KOPT-K1 (cell line): ENCODE results near the gene MORC1.

Experiments
- H3K27ac ChIP-seq: fragments of 200-600 bp; sonication (generic); 2 replicates; pipeline ENCODE4 v1.5.1; 2016; ENCODE audit warnings: antibody characterized with exemption, mild to moderate bottlenecking, low read depth, low read length; ENCODE audit not compliant: poor library complexity, severe bottlenecking
- H3K36me3 ChIP-seq: fragments of 200-600 bp; sonication (generic); 2 replicates; pipeline ENCODE4 v1.5.1; 2017; ENCODE audit warnings: antibody characterized with exemption, mild to moderate bottlenecking, low read length, moderate library complexity; ENCODE audit not compliant: insufficient read depth
- H3K9me3 ChIP-seq: fragments of 200-600 bp; sonication (generic); 2 replicates; pipeline ENCODE4 v1.5.1; 2017; ENCODE audit warnings: antibody characterized with exemption, low read length, mild to moderate bottlenecking; ENCODE audit not compliant: insufficient read depth, poor library complexity, severe bottlenecking

The MORC1 gene

DNA sequence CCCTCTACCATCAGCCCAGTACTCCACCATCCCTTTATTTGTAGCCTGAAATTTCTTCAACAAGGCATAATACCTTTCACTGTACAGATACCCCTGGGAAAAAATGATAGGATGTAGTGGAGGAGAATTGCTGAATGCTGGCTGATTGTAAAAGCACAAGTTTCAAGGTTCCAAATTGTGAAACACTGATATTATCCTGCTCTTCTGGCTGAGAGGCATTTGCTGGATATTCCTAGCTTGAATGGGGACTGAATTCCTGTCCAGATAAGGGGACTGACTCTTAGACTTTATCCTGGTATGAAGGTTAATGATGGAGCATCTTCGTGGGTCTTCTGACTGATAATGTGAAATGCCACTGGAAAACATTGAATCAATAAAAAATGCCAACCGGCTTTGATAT lies 9.6 kb upstream of the MORC1 start:
- no peaks in the 10 kb centered on the region for H3K36me3 ChIP-seq
- no peak overlapping the region for H3K27ac ChIP-seq

DNA sequence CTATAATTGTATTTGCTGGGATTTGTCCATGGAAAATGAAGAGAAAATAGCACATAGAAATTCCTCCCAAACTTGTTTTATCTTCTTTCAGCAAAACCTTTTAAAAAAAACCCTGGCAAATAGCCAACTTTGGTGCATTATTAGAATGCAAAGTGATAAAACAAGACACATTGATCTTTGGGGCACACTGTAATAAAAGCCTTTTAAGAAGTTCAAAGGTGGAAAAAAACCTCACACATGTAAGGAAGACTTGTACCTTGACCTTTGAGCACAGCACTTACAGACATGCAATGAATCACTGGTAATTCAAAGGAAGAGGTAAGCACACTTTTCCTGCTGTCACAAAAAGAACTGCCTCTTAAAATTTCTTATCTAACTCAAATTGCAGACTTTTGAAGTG lies 8.0 kb upstream of the MORC1 start:
- H3K9me3 ChIP-seq = no peaks in the 10 kb centered on the region
- no peak overlapping the region for H3K27ac ChIP-seq
- H3K36me3 ChIP-seq = no peaks in the 10 kb centered on the region

More for the DNA sequence above, 9.6 kb upstream of the MORC1 start:
- H3K9me3 ChIP-seq = no peaks in the 10 kb centered on the region

DNA sequence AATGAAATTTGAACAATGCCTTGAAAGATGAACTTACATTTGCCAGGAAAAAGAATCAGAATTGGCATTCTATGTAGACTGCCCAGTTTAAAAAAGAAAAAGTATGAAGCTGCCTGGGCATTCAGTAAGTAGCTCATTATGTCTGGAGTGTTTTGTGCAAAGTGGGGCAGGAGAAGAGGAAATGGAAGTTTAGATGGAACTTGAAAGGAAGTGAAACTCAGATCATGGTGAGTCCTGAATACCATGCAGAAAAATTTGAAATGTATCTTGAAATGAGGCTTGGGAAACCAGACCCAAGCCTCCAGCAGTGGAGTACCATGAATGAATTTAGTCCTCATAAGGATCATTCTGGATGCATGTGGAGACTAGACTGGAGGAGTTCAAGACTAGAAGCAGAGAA lies 4.8 kb upstream of the MORC1 start:
- no peaks in the 10 kb centered on the region for H3K36me3 ChIP-seq
- no peak overlapping the region for H3K27ac ChIP-seq
- no peaks in the 10 kb centered on the region for H3K9me3 ChIP-seq

DNA sequence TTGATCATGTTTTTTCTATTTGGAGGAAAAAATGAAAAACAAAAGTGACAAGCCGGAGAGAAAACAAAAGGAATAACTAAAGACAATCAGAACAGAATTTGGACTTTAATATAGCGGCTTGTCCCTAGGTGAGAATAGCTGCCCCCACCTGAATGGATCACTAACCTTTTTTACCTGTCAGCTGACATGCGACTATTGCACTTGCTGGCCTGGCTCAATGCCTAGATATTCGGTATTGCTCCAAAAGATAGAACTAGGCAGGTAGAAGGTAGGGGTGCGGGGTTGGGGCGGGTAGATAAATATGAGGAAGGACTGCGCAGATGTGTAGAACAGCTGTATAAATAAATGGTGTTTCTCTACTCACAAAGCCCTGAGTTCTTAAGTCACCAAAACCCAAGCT lies 650 bp upstream of the MORC1 start:
- Histone ChIP-seq H3K27ac (no peak overlapping the region), H3K9me3 (no peaks in the 10 kb centered on the region), H3K36me3 (no peaks in the 10 kb centered on the region)

GRCh38 chr3:109116031-109116430 lies 1.9 kb downstream of the MORC1 start:
- H3K36me3 ChIP-seq = no peaks in the 10 kb centered on the region
- no peak overlapping the region for H3K27ac ChIP-seq
- no peaks in the 10 kb centered on the region for H3K9me3 ChIP-seq

DNA sequence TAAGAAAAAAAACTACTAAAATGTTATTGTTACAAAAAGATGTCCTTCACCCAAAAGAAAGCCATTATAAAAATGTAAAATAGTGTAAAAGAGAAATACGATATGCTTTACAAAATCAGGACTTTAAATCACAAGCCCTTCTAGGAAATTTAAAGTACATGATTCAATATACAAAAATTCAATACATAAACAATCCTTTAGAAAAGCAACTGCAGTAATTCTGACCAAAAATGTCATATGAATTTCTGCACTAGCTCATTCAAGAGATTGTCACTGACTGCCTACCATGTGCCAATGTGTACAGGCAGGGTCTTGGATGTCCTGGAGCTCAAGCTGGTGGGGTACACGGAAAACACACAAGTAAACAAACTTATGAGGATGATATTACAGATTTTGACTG lies 2.5 kb downstream of the MORC1 start:
- H3K36me3 ChIP-seq = no peaks in the 10 kb centered on the region

GRCh38 chr3:109114746-109115145 lies 3.2 kb downstream of the MORC1 start:
- Histone ChIP-seq H3K27ac (no peak overlapping the region), H3K36me3 (no peaks in the 10 kb centered on the region), H3K9me3 (no peaks in the 10 kb centered on the region)

More for the DNA sequence above, 2.5 kb downstream of the MORC1 start:
- Histone ChIP-seq H3K27ac (no peak overlapping the region), H3K9me3 (no peaks in the 10 kb centered on the region)

DNA sequence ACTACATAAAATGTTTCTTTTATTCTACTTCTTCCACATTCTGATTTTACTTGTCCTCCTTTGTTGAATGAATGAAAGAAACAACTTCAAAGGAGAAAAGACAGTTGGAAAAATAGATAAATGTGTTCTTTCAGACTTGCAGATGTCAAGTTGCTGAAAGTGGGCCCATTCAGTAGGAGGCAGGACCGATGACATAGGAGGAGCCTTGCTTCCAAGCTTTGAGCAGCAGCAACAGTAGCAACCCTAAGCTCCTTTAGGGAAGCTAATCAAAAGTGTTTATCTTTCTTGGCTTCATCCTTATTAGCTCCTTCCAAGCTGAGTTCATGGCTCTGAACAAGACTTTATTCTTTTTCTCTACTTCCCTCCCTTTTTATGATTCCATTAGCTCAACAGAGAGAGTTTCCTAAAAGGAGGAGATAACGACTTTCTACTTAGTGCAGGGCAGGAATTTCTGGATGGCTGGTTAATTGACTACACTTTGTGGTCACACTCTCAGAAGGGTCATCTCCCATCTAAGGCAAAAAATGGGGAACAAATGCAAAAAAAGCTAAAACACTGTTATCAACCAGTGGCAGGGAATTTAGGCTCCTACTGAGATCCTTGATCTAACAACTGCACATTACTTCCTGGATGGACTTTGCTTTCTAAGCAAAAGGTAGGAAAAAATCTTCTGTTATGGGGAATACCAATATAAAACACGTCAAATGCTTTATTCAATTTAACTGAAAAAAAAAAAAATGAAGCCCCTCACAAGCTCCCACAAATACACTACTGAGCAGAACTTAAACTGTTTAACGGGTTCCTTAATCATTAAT lies 4.8 kb downstream of the MORC1 start:
- Histone ChIP-seq H3K36me3 (no peaks in the 10 kb centered on the region), H3K27ac (no peak overlapping the region), H3K9me3 (no peaks in the 10 kb centered on the region)

DNA sequence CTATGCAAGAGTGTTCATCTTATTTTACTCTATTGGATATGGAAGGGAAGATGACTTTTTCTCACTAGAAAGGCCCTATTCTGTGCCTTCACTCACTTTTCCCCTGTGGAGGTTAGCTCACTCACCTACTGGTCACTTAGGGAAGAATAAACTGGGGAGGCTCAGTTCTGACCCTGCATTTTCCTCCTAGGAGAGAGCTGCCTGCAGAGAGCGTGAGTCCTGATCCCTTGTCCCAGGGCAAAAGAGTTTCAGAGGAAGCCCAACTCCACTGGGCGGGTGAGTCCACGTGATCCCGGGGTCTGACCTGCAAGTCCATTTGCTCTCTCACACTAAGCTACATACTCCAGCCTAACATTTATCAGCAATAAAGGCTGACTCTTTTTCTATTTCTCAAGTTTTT lies 8.4 kb downstream of the MORC1 start:
- Histone ChIP-seq H3K27ac (no peak overlapping the region), H3K36me3 (no peaks in the 10 kb centered on the region), H3K9me3 (no peaks in the 10 kb centered on the region)

DNA sequence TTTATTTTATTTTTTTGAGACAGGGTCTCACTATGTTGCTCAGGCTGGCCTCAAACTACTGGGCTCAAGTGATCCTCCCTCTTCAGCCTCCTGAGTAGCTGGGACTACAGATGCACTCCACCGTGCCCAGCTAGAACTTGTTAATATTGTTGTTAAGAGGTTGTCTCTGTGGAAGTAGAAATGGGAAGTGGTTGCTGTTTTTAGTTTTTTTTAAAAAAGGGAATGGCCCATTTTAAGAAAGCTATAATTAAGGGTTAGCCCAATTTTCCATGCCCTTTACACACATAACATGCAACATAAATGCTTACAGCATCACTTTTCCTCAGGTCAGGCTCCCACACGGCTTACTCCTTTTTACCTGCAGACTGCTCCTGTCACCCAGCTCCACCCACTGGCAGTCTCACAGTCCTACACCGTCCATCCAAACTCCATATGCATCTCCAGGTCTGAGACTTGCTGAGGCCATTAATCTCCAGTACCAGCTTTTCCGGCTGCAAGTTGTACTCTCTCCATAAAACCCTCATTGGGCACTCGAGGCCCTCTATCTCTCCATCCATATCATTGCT lies 19.8 kb downstream of the MORC1 start:
- Histone ChIP-seq H3K9me3 (no peaks in the 10 kb centered on the region), H3K36me3 (no peaks in the 10 kb centered on the region), H3K27ac (no peak overlapping the region)

- Histone ChIP-seq H3K27ac (no peak overlapping the region), H3K9me3 (no peaks in the 10 kb centered on the region), H3K36me3 (no peaks in the 10 kb centered on the region)
These were observed 22.8 kb downstream of the MORC1 start for GRCh38 chr3:109095166-109095565.

- Histone ChIP-seq H3K27ac (no peak overlapping the region), H3K36me3 (no peaks in the 10 kb centered on the region), H3K9me3 (no peaks in the 10 kb centered on the region)
These were observed 24.4 kb downstream of the MORC1 start for GRCh38 chr3:109093561-109093960.

- no peak overlapping the region for H3K27ac ChIP-seq
These were observed 26.1 kb downstream of the MORC1 start for GRCh38 chr3:109091846-109092245.

DNA sequence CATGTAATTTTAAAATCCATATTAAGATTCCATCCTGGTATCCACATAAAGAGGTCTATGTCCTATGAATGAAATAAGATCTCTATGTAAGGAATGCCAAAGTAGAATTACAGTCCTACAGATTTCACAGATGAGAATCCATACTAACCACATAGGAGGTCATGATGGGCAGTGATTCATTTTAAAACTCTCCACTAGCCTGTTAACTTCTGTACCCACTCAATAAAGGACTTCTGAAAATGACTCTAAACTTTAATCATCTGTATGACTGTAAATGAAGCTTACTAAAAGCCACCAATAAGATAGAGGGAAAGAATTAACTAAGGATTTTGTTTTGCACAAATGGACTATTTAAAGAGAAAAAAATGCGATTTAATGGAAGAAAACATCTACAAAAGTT lies 28.7 kb downstream of the MORC1 start:
- Histone ChIP-seq H3K36me3 (no peaks in the 10 kb centered on the region), H3K27ac (no peak overlapping the region), H3K9me3 (no peaks in the 10 kb centered on the region)

More at GRCh38 chr3:109091846-109092245, 26.1 kb downstream of the MORC1 start:
- Histone ChIP-seq H3K9me3 (no peaks in the 10 kb centered on the region), H3K36me3 (no peaks in the 10 kb centered on the region)

- H3K9me3 ChIP-seq = no peaks in the 10 kb centered on the region
- H3K27ac ChIP-seq = no peak overlapping the region
- H3K36me3 ChIP-seq = no peaks in the 10 kb centered on the region
These were observed 36.0 kb downstream of the MORC1 start for GRCh38 chr3:109081746-109082510.
